Kidney epithelial cell (primary cell): ENCODE results near the gene ABCA2. TPM values are rescaled to one million over a fixed set of nuclear protein-coding genes. Genes with fewer than 3 reads are reported as not detected.

ENCODE experiments used
- DNase-seq: peaks from one replicate; pipeline ENCODE4 v3.0.0-alpha.2; 2010; ENCODE audit warnings: low read depth
- H3K27me3 ChIP-seq: 2 replicates; pipeline ENCODE4 v1.6.0; 2011; ENCODE audit warnings: low read length; ENCODE audit not compliant: control insufficient read depth, insufficient read depth
- H3K36me3 ChIP-seq: 2 replicates; pipeline ENCODE4 v1.5.1; 2011; ENCODE audit warnings: low read length; ENCODE audit not compliant: control insufficient read depth, insufficient read depth
- H3K4me3 ChIP-seq: 2 replicates; pipeline ENCODE4 v1.5.1; 2011; ENCODE audit warnings: low read depth, mild to moderate bottlenecking, control low read depth, low read length
- total RNA-seq: library from RNA; depleted of rRNA; stranded (reverse); fragments of >200 nt; gene quantifications from 2 replicates; pipeline ENCODE4 v1.2.3, GENCODE V29; 2015
- TF ChIP-seq, protein P1 (sequence below): IDR thresholded peaks from 2 replicates; pipeline ENCODE4 v1.5.1; 2011; ENCODE audit warnings: mild to moderate bottlenecking, moderate library complexity, low read length, control low read depth, inconsistent platforms; ENCODE audit not compliant: insufficient read depth, poor library complexity, severe bottlenecking

ABCA2 gene
- total RNA-seq, 1 donor from 2014 or later: 5.3 TPM

DNA sequence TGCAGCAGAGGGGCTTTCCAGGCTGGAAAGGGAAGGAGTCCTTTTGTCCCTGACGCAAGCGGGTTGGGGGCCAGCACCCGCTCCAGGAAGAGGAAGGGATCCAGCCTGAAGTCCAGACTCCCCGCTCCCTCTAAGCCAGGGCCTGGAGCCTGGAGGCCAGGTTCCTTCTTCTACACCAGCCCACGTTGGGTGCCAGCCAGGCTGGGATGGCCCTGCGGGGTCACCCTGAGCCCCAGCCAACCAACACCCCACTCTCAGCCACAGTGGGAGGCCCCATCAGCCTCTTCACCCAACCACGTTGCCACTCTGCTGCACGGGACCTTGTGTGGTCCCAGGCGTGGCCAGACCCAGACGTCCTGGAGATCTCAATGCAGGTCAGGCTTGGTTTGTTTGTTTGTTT, 4.8 kb upstream of the ABCA2 start:
- no peak for DNase-seq
- H3K27me3 ChIP-seq: peaks cover 4% of the 10 kb centered on the region
- no peak overlapping the region for H3K4me3 ChIP-seq
- TF ChIP-seq, protein P1, sequence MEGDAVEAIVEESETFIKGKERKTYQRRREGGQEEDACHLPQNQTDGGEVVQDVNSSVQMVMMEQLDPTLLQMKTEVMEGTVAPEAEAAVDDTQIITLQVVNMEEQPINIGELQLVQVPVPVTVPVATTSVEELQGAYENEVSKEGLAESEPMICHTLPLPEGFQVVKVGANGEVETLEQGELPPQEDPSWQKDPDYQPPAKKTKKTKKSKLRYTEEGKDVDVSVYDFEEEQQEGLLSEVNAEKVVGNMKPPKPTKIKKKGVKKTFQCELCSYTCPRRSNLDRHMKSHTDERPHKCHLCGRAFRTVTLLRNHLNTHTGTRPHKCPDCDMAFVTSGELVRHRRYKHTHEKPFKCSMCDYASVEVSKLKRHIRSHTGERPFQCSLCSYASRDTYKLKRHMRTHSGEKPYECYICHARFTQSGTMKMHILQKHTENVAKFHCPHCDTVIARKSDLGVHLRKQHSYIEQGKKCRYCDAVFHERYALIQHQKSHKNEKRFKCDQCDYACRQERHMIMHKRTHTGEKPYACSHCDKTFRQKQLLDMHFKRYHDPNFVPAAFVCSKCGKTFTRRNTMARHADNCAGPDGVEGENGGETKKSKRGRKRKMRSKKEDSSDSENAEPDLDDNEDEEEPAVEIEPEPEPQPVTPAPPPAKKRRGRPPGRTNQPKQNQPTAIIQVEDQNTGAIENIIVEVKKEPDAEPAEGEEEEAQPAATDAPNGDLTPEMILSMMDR: no peak
- H3K36me3 ChIP-seq: no peaks in the 10 kb centered on the region

DNA sequence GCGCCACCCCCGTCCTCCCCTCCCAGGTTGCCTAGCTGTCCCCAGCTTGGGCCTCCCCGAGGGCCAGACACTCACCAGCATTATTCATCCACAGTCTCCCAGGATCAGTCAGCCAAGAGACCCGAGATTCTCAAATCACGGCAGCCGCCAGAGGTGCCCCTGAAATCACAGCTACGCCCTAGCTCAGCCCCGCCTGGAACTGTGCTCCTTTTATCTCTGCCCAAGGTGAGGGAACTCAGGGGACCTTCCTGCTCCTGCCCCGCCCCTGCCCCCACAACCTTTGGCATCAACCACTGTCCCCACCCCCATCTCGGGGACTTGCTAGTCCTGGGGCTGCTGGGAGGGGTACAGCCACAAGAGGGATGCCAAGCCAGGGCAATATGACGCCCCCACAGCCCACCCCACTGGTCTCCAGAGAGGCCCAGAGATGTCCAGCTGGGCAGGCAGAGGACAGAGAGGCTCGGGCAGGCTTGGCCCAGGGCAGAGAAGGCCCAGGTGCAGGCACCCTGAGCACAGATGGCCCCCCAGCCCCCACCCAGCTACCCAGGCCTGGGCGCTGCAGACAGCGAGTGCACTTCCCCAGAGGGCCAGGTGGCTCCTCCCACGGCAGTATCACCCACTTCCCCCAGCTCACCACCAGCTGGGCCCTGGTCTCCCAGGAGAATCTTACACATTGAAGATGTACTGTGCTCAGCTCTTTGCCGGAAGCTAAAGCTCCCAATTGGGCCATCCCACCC, 4.0 kb upstream of the ABCA2 start, which contains the start of gene FUT7:
FUT7 (minus strand) TSS at position 185 of the 737 bp plus-strand sequence; CDS start at position 88, 97 bp downstream.
- TF ChIP-seq, protein P1: no peak
- Histone ChIP-seq H3K27me3 (peaks cover 4% of the 10 kb centered on the region), H3K36me3 (no peaks in the 10 kb centered on the region), H3K4me3 (no peak within 1 kb of the TSS)
- no peak for DNase-seq

DNA sequence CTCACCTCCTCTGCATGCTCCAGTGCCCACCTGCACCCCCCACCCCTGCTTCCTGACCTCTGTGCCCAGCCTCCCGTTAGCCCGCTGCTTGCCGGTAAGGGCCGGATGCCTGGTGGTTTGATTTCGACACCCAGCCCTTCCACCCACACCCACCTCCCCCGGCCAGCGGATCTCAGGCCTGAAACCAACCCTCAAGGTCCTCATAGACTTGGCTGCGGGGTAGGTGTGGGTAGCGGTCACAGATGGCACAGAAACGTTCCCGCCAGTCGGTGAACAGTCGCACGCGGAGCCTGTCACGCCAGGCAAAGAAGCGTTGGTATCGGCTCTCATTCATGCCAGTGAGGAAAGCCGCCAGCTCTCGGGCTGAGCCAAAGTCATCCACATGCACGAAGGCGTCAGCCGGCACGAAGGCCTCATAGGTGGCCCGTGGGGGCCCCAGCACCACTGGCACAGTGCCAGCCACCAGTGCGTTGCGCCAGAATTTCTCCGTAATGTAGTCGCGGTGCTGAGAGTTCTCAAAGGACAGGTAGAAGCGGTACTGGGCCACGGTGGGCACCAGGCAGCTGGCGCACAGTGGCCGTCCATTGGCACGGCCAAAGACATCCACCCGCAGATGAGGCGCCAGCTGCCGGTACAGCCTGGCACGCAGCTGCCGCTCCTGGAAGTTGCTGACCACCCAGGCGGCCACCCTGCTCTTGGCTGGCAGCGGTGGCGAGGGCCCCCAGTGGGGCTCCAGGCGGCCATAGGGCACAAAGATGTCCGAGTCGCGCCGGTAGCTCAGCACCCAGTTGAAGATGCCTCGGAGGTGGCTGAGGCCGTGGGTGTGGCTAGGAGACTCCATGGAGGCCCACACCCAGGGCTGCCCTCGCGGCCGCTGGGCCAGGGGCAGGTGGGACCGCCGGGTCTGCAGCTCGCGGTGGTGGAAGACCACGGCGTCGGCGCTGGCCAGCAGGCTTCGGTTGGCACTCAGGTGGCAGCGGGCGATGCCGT, 2.8 kb upstream of the ABCA2 start:
- peaks cover 6% of the 10 kb centered on the region for H3K27me3 ChIP-seq
- H3K36me3 ChIP-seq: no peaks in the 10 kb centered on the region
- TF ChIP-seq, protein P1: no peak
- no peak overlapping the region for H3K4me3 ChIP-seq
- no peak for DNase-seq

DNA sequence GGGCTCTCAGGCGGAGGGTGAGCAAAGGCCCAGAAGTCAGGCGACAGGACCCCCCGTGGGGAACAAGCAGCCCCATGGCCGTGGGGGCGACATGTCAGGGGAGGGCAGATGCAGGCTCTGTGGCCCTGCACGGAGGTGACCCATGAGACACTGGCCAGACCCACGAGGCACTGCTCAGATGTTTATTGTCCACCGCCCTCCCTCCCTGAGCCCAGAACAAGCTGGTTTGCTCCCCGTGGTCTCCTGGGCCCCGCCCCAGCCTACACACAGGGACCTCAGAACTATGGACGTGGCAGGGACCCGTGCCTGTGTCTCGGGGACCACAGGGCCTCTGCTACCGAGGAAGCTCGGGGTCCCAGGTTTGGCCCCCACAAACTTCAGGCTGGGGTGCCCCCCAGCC, 2.0 kb upstream of the ABCA2 start:
- H3K36me3 ChIP-seq: no peaks in the 10 kb centered on the region
- no peak overlapping the region for H3K4me3 ChIP-seq
- DNase-seq: no peak
- TF ChIP-seq, protein P1: no peak
- peaks cover 6% of the 10 kb centered on the region for H3K27me3 ChIP-seq

DNA sequence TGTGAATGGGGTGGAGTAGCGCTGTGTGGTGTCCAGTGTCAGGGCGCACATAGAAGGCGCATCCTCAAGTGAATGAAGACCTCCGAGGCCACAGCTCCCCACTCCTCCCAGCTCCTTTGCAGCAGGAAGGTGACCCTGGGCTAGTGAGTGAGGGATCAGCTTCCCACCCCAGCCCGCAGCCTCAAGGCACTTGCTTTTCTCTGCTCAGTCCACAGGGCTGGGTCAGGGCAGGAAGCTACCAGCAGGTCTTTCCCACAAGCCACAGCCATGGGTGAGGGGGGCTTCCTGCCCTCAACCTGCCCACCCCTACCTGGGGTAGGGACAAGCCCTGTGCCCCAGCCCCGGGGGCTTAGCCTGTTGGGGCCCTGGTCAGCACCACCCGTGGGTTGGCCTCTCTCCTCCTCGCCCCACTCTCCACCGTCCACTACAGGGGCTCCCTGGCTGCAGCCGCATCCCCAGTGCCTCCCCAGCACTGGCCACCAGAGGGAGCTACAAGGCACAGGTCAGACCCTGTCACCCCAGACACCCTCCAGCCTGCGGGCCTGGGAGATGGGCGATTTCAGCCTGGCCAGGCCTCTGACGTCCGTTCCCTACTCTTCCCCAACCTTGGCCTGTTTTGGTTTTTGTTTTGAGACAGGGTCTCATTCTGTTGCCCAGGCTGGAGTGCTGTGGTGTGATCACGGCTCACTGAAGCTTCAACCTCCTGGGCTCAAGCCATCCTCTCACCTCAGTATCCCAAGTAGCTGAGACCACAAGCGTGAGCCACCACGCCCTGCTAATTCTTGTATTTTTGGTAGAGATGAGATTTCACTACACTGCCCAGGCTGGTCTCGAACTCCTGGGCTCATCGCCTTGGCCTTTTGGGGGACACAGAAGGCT, 1.3 kb upstream of the ABCA2 start:
- peaks cover 6% of the 10 kb centered on the region for H3K27me3 ChIP-seq
- no peak for DNase-seq
- TF ChIP-seq, protein P1: peak; percentile 96
- H3K4me3 ChIP-seq: no peak overlapping the region
- H3K36me3 ChIP-seq: no peaks in the 10 kb centered on the region
